H1 (cell line): ENCODE measurements around the gene PRICKLE2. TPM values are rescaled to one million over a fixed set of nuclear protein-coding genes. Genes with fewer than 3 reads are reported as not detected.

ENCODE experiments used
- CTCF ChIA-PET: fragments of 300-600 bp; sonication (Branson Sonifier 250); formaldehyde crosslinking; loops from one replicate; lab custom pipeline; 2021; ENCODE audit not compliant: partially characterized antibody; lab: Charles Lee
- POLR2A ChIA-PET: fragments of 300-600 bp; sonication (Branson Sonifier 250); formaldehyde crosslinking; loops from one replicate; lab custom pipeline; 2021; ENCODE audit warnings: inconsistent platforms; ENCODE audit not compliant: partially characterized antibody; lab: Charles Lee
- DNase-seq, 2 experiments: peaks; one replicate each; pipeline versions ENCODE4 v3.0.0 to v3.0.0-alpha.2; 2010 to 2022; ENCODE audit warnings: low spot score in 2 of 2, low read depth in 1 of 2, mixed read lengths in 1 of 2
- FAIRE-seq: peaks from 2 replicates; lab custom pipeline; 2011; peaks lifted over from hg19 to GRCh38; lab: Jason Lieb, UNC
- H2AFZ ChIP-seq: 2 replicates; pipeline ENCODE4 v1.8.1; 2012; ENCODE audit warnings: low read length, inconsistent platforms
- H2AK5ac ChIP-seq: 2 replicates; pipeline ENCODE4 v1.6.1; 2013; ENCODE audit warnings: low read depth, low read length
- H2BK120ac ChIP-seq: replicated peaks from 2 replicates; pipeline ENCODE3; 2013; ENCODE audit warnings: low read depth, low read length, inconsistent platforms
- H2BK12ac ChIP-seq: 2 replicates; pipeline ENCODE4 v1.6.1; 2013; ENCODE audit warnings: low read depth, low read length
- H2BK15ac ChIP-seq: 2 replicates; pipeline ENCODE4 v1.6.1; 2013; ENCODE audit warnings: low read length
- H2BK20ac ChIP-seq: 2 replicates; pipeline ENCODE4 v1.6.1; 2013; ENCODE audit warnings: low read length
- H2BK5ac ChIP-seq: 2 replicates; pipeline ENCODE4 v1.6.1; 2013; ENCODE audit warnings: low read depth, low read length
- H3K14ac ChIP-seq: 2 replicates; pipeline ENCODE4 v1.6.1; 2013; ENCODE audit warnings: inconsistent platforms; ENCODE audit not compliant: insufficient read length
- H3K18ac ChIP-seq: 2 replicates; pipeline ENCODE4 v1.6.1; 2013; ENCODE audit warnings: low read length; ENCODE audit errors: extremely low read depth
- H3K23ac ChIP-seq: 2 replicates; pipeline ENCODE4 v1.6.1; 2013; ENCODE audit warnings: inconsistent platforms; ENCODE audit not compliant: insufficient read length
- H3K23me2 ChIP-seq: 2 replicates; pipeline ENCODE4 v1.6.1; 2013; ENCODE audit warnings: low read depth, low read length
- H3K27ac ChIP-seq: 2 replicates; pipeline ENCODE4 v1.6.1; 2011; ENCODE audit warnings: low read depth, low read length, inconsistent platforms
- H3K27me3 ChIP-seq, 4 experiments: replicated peaks in 1 of 4; 1 replicate in 1 of 4; 2 replicates in 3 of 4; pipeline versions ENCODE4 v1.6.1 to v1.8.1; 2011 to 2013; ENCODE audit warnings: low read length in 3 of 4, mild to moderate bottlenecking in 3 of 4, inconsistent platforms in 2 of 4, mixed read lengths in 2 of 4, moderate library complexity in 1 of 4; ENCODE audit not compliant: control insufficient read depth in 3 of 4, insufficient read depth in 3 of 4; ENCODE audit errors: extremely low read depth in 1 of 4
- H3K36me3 ChIP-seq, 4 experiments: 2 replicates each; pipeline versions ENCODE4 v1.6.1 to v1.8.1; 2011 to 2013; ENCODE audit warnings: mild to moderate bottlenecking in 4 of 4, low read length in 3 of 4, moderate library complexity in 2 of 4, control low read depth in 1 of 4, inconsistent platforms in 1 of 4; ENCODE audit not compliant: insufficient read depth in 4 of 4, control insufficient read depth in 2 of 4
- H3K4ac ChIP-seq: replicated peaks from 2 replicates; pipeline ENCODE3; 2013; ENCODE audit warnings: low read length, low read depth, mixed read lengths, inconsistent platforms; ENCODE audit not compliant: insufficient read length
- H3K4me1 ChIP-seq, 4 experiments: replicated peaks in 1 of 4; 1 replicate in 1 of 4; 2 replicates in 3 of 4; pipeline versions ENCODE4 v1.6.1 to v1.8.1; 2011 to 2013; ENCODE audit warnings: low read length in 3 of 4, inconsistent platforms in 2 of 4, mixed read lengths in 1 of 4; ENCODE audit not compliant: insufficient read depth in 4 of 4, control insufficient read depth in 3 of 4
- H3K4me2 ChIP-seq, 2 experiments: 2 replicates each; pipeline versions ENCODE4 v1.6.1 to v1.8.1; 2011 to 2013; ENCODE audit warnings: low read depth in 2 of 2, low read length in 2 of 2, control low read depth in 1 of 2, inconsistent platforms in 1 of 2, mild to moderate bottlenecking in 1 of 2; ENCODE audit not compliant: insufficient read depth in 1 of 2
- H3K4me3 ChIP-seq, 4 experiments: fragments of 200-600, 300-600 bp in 1 of 4; sonication (generic), shearing (Covaris generic), sonication (Bioruptor Twin) in 1 of 4; 2 replicates each; pipeline versions ENCODE4 v1.5.1 to v1.8.1; 2011 to 2016; ENCODE audit warnings: low read length in 4 of 4, low read depth in 3 of 4, control low read depth in 2 of 4, inconsistent platforms in 2 of 4, mild to moderate bottlenecking in 2 of 4, mixed read lengths in 1 of 4, moderate library complexity in 1 of 4; ENCODE audit not compliant: insufficient read depth in 2 of 4; ENCODE audit errors: extremely low read depth in 1 of 4
- H3K56ac ChIP-seq: replicated peaks from 2 replicates; pipeline ENCODE3; 2013; ENCODE audit warnings: low read depth, mild to moderate bottlenecking, mixed read lengths, low read length, inconsistent platforms; ENCODE audit not compliant: insufficient read length
- H3K79me1 ChIP-seq: 2 replicates; pipeline ENCODE4 v1.6.1; 2013; ENCODE audit warnings: low read depth, low read length, control low read depth
- H3K79me2 ChIP-seq, 2 experiments: 2 replicates each; pipeline versions ENCODE4 v1.6.1 to v1.8.1; 2012 to 2013; ENCODE audit warnings: low read length in 2 of 2, mild to moderate bottlenecking in 2 of 2, inconsistent platforms in 1 of 2; ENCODE audit not compliant: insufficient read depth in 2 of 2, control insufficient read depth in 1 of 2
- H3K9ac ChIP-seq, 4 experiments: replicated peaks in 1 of 4; 1 replicate in 1 of 4; 2 replicates in 3 of 4; pipeline versions ENCODE4 v1.6.1 to v1.8.1; 2011 to 2013; ENCODE audit warnings: low read depth in 3 of 4, low read length in 3 of 4, control low read depth in 2 of 4, mild to moderate bottlenecking in 2 of 4, moderate library complexity in 2 of 4, inconsistent platforms in 1 of 4; ENCODE audit errors: extremely low read depth in 1 of 4
- H3K9me3 ChIP-seq, 2 experiments: 2 replicates each; pipeline versions ENCODE4 v1.6.1 to v1.8.1; 2012 to 2013; ENCODE audit warnings: mild to moderate bottlenecking in 2 of 2, moderate library complexity in 2 of 2, control low read depth in 1 of 2, inconsistent platforms in 1 of 2, low read depth in 1 of 2, low read length in 1 of 2, mixed read lengths in 1 of 2; ENCODE audit not compliant: insufficient read depth in 2 of 2
- H4K20me1 ChIP-seq, 2 experiments: replicated peaks in 1 of 2; 2 replicates each; pipeline versions ENCODE3 to v1.8.1; 2011 to 2013; ENCODE audit warnings: inconsistent platforms in 2 of 2, low read length in 2 of 2, mild to moderate bottlenecking in 1 of 2; ENCODE audit not compliant: insufficient read depth in 2 of 2, control insufficient read depth in 1 of 2
- H4K5ac ChIP-seq: 2 replicates; pipeline ENCODE4 v1.6.1; 2013; ENCODE audit warnings: low read length, low read depth, mixed read lengths, inconsistent platforms; ENCODE audit not compliant: insufficient read length
- H4K8ac ChIP-seq: 2 replicates; pipeline ENCODE4 v1.8.0; 2013; ENCODE audit warnings: mild to moderate bottlenecking, moderate library complexity, low read length, inconsistent platforms; ENCODE audit not compliant: insufficient read depth; ENCODE audit errors: extremely low read depth
- H4K91ac ChIP-seq: replicated peaks from 2 replicates; pipeline ENCODE3; 2013; ENCODE audit warnings: low read length, mixed read lengths, inconsistent platforms; ENCODE audit not compliant: insufficient read length
- ATF3 ChIP-seq: IDR thresholded peaks from 2 replicates; pipeline ENCODE4 v1.6.1; 2011; ENCODE audit warnings: low read depth, mild to moderate bottlenecking, low read length; ENCODE audit not compliant: insufficient read depth
- CBX8 ChIP-seq: fragments of 300-800, 300-1000 bp; sonication (generic); IDR thresholded peaks from 2 replicates; pipeline ENCODE4 v1.7.1; 2016; ENCODE audit warnings: low read depth, low read length, borderline replicate concordance
- CHD1 ChIP-seq: IDR thresholded peaks from 2 replicates; pipeline ENCODE4 v1.6.1; 2012; ENCODE audit warnings: low read depth, low read length, improper control_type of control experiment
- E2F6 ChIP-seq: IDR thresholded peaks from 2 replicates; pipeline ENCODE4 v1.6.1; 2012; ENCODE audit warnings: inconsistent platforms
- EGR1 ChIP-seq: IDR thresholded peaks from 2 replicates; pipeline ENCODE4 v1.6.1; 2011; ENCODE audit warnings: low read depth, low read length, borderline replicate concordance
- MAX ChIP-seq: IDR thresholded peaks from 2 replicates; pipeline ENCODE4 v1.6.1; 2012; ENCODE audit warnings: inconsistent platforms
- PHF8 ChIP-seq: fragments of 200-600 bp; sonication (generic); conservative IDR thresholded peaks from 2 replicates; pipeline ENCODE4 v1.7.1; 2012; ENCODE audit warnings: low read depth, mild to moderate bottlenecking, inconsistent platforms, low read length, moderate library complexity
- RAD21 ChIP-seq, 2 experiments: IDR thresholded peaks in 1 of 2; conservative IDR thresholded peaks in 1 of 2; 2 replicates each; pipeline ENCODE4 v1.6.1; 2011; ENCODE audit warnings: low read depth in 2 of 2, low read length in 2 of 2, improper control_type of control experiment in 1 of 2, inconsistent platforms in 1 of 2, mild to moderate bottlenecking in 1 of 2, moderate library complexity in 1 of 2
- SP1 ChIP-seq: IDR thresholded peaks from 2 replicates; pipeline ENCODE4 v1.6.1; 2011; ENCODE audit warnings: low read depth, low read length
- TBP ChIP-seq: IDR thresholded peaks from 2 replicates; pipeline ENCODE4 v1.6.1; 2011; ENCODE audit warnings: low read depth, low read length, improper control_type of control experiment
- WGBS, 2 experiments: shearing (Covaris generic) in 1 of 2; methylation state at CpG; one replicate each; pipeline versions ENCODE4 v1.1.6 to v1.1.7; 2013 to 2015; ENCODE audit warnings: low lambda C conversion rate in 2 of 2, mixed read lengths in 2 of 2, inconsistent platforms in 1 of 2, low coverage in 1 of 2, missing lambda C conversion rate in 1 of 2; ENCODE audit not compliant: insufficient replicate concordance in 2 of 2, insufficient coverage in 1 of 2, insufficient read length in 1 of 2; ENCODE audit errors: extremely low coverage in 1 of 2, missing lambda C conversion rate in 1 of 2; 5-methylcytosine and 5-hydroxymethylcytosine counted together
- polyA plus RNA-seq, 7 experiments: library from polyadenylated mRNA; depleted of rRNA in 3 of 7; stranded (reverse) in 5 of 7; unstranded in 2 of 7; fragments of >200 nt in 5 of 7; fragments of 200-250 nt in 2 of 7; gene quantifications; 1 replicate in 5 of 7; 2 replicates in 1 of 7; 4 replicates in 1 of 7; pipeline versions ENCODE4 v1.2.1 to v1.2.3, GENCODE V29; 2011 to 2013; ENCODE audit warnings: missing spikeins in 2 of 7, mixed read lengths in 2 of 7
- total RNA-seq: library from RNA; stranded (reverse); fragmentation: NEBNext Ultra II Directional; extraction: Animal tissue kit (Norgen Biotek cat#: 25700); gene quantifications from 2 replicates; pipeline ENCODE4 v1.2.1, GENCODE V29; 2021

PRICKLE2 gene
- total and polyA plus RNA-seq, 2 of the 8 experiments (the other 6 are each of a cell fraction or from before 2014, with no cell fraction given), result 2.9 to 8.0 TPM

GRCh38 chr3:64270142-64270865, 45.0 kb upstream of the PRICKLE2 start:
- no peaks in the 10 kb centered on the region for H3K23me2 ChIP-seq
- no peak overlapping the region for H2BK120ac ChIP-seq
- no peaks in the 10 kb centered on the region for H4K20me1 ChIP-seq
- peak; percentile 78 for FAIRE-seq
- no peak overlapping the region for H3K56ac ChIP-seq
- H3K23ac ChIP-seq, result no peak overlapping the region
- H3K4ac ChIP-seq, result no peak overlapping the region
- H3K4me3 ChIP-seq, result no peak overlapping the region
- ChIA-PET CTCF (interaction anchor here (0.6 to 2.1 kb wide), 5 partner anchors 8 to 207 kb away, joined by 3 to 6 read pairs (median 3); no protein-coding TSS in a partner anchor), POLR2A (no interaction called here)
- no peaks in the 10 kb centered on the region for H3K79me2 ChIP-seq
- H3K27me3 ChIP-seq, result no peaks in the 10 kb centered on the region
- H2AFZ ChIP-seq, result no peak overlapping the region
- H3K27ac ChIP-seq, result no peak overlapping the region
- H2AK5ac ChIP-seq, result no peak overlapping the region
- no peak overlapping the region; the same call in 1 of the 2 replicates for H2BK20ac ChIP-seq
- no peak overlapping the region for H3K18ac ChIP-seq
- H3K14ac ChIP-seq, result no peak overlapping the region
- no peak overlapping the region for H2BK15ac ChIP-seq
- no peaks in the 10 kb centered on the region for H3K79me1 ChIP-seq
- no peak overlapping the region for H2BK12ac ChIP-seq
- peaks cover 0 to 15% (median 9%) of the 10 kb centered on the region in 4 experiments; a peak in 4 of 7 replicates for H3K4me1 ChIP-seq
- H4K8ac ChIP-seq, result no peak overlapping the region
- H3K36me3 ChIP-seq, result no peaks in the 10 kb centered on the region
- 88% methylated on average over 2 of the region's 2 CpGs; no CpG with 5 or more reads in 1 of the 2 experiments for WGBS, 2 experiments
- H3K9me3 ChIP-seq, result peaks cover 0 to 3% of the 10 kb centered on the region in 2 experiments; a peak in 1 of 4 replicates
- H3K9ac ChIP-seq, result no peak overlapping the region
- no peak overlapping the region for H4K5ac ChIP-seq
- H3K4me2 ChIP-seq, result no peak overlapping the region
- DNase-seq, result no peak
- H4K91ac ChIP-seq, result no peak overlapping the region
- H2BK5ac ChIP-seq, result no peak overlapping the region
- TF ChIP-seq CBX8 (no peak), E2F6 (no peak), EGR1 (no peak), CHD1 (no peak), ATF3 (no peak), PHF8 (no peak), MAX (no peak), RAD21 (IDR thresholded peaks at IDR 0.05 in 1 of 2, conservative IDR thresholded peaks at IDR 0.05 in 1 of 2; ENCODE audit: low read depth in 2 of 2, low read length in 2 of 2) (no peak), SP1 (no peak), TBP (no peak)
